Measurements from ENCODE around the gene MMEL1.

DNA sequence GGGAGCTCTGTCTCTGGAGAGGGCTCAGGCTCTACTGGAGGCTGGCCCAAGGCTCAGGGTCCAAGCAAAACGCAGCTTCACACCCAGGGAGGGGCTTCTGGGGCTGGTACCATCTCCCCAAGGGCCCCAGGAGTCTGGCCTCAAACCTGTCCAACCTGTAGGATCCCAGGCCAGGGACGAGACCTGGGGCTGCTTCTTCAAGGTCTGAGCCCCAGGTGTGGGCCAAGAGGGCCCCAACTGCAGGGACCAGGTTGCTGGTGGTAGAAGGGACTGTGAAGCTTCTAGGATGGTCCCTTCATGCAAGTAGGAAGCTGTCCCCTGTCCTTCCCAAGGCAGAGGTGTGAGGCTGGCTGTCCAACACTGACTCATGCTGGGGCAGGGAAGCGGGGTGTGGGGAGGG is 7.8 kb upstream of the MMEL1 start:
- TF ChIP-seq CTCF (IDR thresholded peaks at IDR 0.05) (no peak), POLR2A (IDR thresholded peaks at IDR 0.05) (no peak)

Data from testis (tissue), 2 donors.